Astrocyte of the spinal cord (primary cell): ENCODE measurements around the gene GALNT18.
A peak's percentile ranks its signal among the peaks of the same experiment; 100 is the strongest.

Experiments used
- DNase-seq: peaks from one replicate; pipeline ENCODE4 v3.0.0; 2011; ENCODE audit warnings: low read depth, low spot score
- H3K4me3 ChIP-seq: 2 replicates; pipeline ENCODE4 v1.5.1; 2011; ENCODE audit warnings: low read depth, mild to moderate bottlenecking, low read length, moderate library complexity
- CTCF ChIP-seq: IDR thresholded peaks from 2 replicates; pipeline ENCODE4 v1.5.1; 2012; ENCODE audit warnings: low read depth, mild to moderate bottlenecking, low read length, inconsistent platforms
- in situ Hi-C: cut with HindIII; loops from 2 replicates; pipeline ENCODE4 v1.10.0; 2017; ENCODE audit warnings: low sequenced_read_pairs

GALNT18 gene

GRCh38 chr11:11446967-11447366 is 174.8 kb downstream of the GALNT18 start:
- H3K4me3 ChIP-seq, result no peak overlapping the region
- in situ Hi-C loops, result no loop called here
- no peak for TF ChIP-seq CTCF
- DNase-seq, result no peak

- in situ Hi-C loops, result no loop called here
These were observed 175.2 kb downstream of the GALNT18 start for GRCh38 chr11:11446564-11446963.

GRCh38 chr11:11445441-11446185 is 176.2 kb downstream of the GALNT18 start:
- no peak for DNase-seq
- in situ Hi-C loops, result no loop called here
- no peak for TF ChIP-seq CTCF
- H3K4me3 ChIP-seq, result no peak overlapping the region

More at GRCh38 chr11:11446564-11446963, 175.2 kb downstream of the GALNT18 start:
- no peak for DNase-seq
- TF ChIP-seq CTCF, result no peak
- H3K4me3 ChIP-seq, result no peak overlapping the region

- in situ Hi-C loops, result no loop called here
- DNase-seq, result no peak
- no peak overlapping the region for H3K4me3 ChIP-seq
- no peak for TF ChIP-seq CTCF
These were observed 177.0 kb downstream of the GALNT18 start for GRCh38 chr11:11444804-11445131.

- DNase-seq, result peak; percentile 41
- in situ Hi-C loops, result no loop called here
- no peak for TF ChIP-seq CTCF
- H3K4me3 ChIP-seq, result no peak overlapping the region
These were observed 177.6 kb downstream of the GALNT18 start for GRCh38 chr11:11444027-11444803.

- DNase-seq, result no peak
- H3K4me3 ChIP-seq, result no peak overlapping the region
- no peak for TF ChIP-seq CTCF
- in situ Hi-C loops, result no loop called here
These were observed 179.0 kb downstream of the GALNT18 start for GRCh38 chr11:11442791-11443190.
